MM.1S (cell line): ENCODE measurements around the gene PPP1R12A.

Experiments
- DNase-seq: peaks from one replicate; pipeline ENCODE4 v3.0.0-alpha.2; 2015
- H2AFZ ChIP-seq: fragments of 300-600 bp; sonication (generic); 2 replicates; pipeline ENCODE4 v1.6.0; 2016; ENCODE audit warnings: antibody characterized with exemption, low read length
- H3F3A ChIP-seq: fragments of 300-600 bp; sonication (generic); 2 replicates; pipeline ENCODE4 v1.6.1; 2016; ENCODE audit warnings: mild to moderate bottlenecking, antibody characterized with exemption, low read length, moderate library complexity, mixed read lengths; ENCODE audit not compliant: insufficient read depth
- H3K27ac ChIP-seq: fragments of 300-600 bp; sonication (generic); 2 replicates; pipeline ENCODE4 v1.5.1; 2016; ENCODE audit warnings: mild to moderate bottlenecking, low read length
- H3K27me3 ChIP-seq: fragments of 300-600 bp; sonication (generic); replicated peaks from 2 replicates; pipeline ENCODE4 v1.6.0; 2016; ENCODE audit warnings: low read length; ENCODE audit not compliant: insufficient read depth
- H3K36me3 ChIP-seq: fragments of 300-600 bp; sonication (generic); replicated peaks from 2 replicates; pipeline ENCODE4 v1.6.1; 2016; ENCODE audit warnings: mild to moderate bottlenecking, low read length, mixed read lengths; ENCODE audit not compliant: insufficient read depth
- H3K4me1 ChIP-seq: fragments of 300-600 bp; sonication (generic); 2 replicates; pipeline ENCODE4 v1.6.1; 2016; ENCODE audit warnings: low read length, mixed read lengths
- H3K4me2 ChIP-seq: fragments of 300-600 bp; sonication (generic); 2 replicates; pipeline ENCODE4 v1.6.0; 2016; ENCODE audit warnings: low read depth, low read length
- H3K4me3 ChIP-seq: fragments of 300-600 bp; sonication (generic); 2 replicates; pipeline ENCODE4 v1.5.1; 2016; ENCODE audit warnings: low read length, mixed read lengths
- H3K79me2 ChIP-seq: fragments of 300-600 bp; sonication (generic); 2 replicates; pipeline ENCODE4 v1.6.1; 2016; ENCODE audit warnings: mixed run types, low read length, mixed read lengths
- H3K9ac ChIP-seq: fragments of 300-600 bp; sonication (generic); 2 replicates; pipeline ENCODE4 v1.6.1; 2016; ENCODE audit warnings: low read length, mixed read lengths
- H3K9me2 ChIP-seq: fragments of 300-600 bp; sonication (generic); replicated peaks from 2 replicates; pipeline ENCODE4 v1.6.1; 2016; ENCODE audit warnings: mild to moderate bottlenecking, low read length, mixed read lengths; ENCODE audit not compliant: insufficient read depth
- H3K9me3 ChIP-seq: fragments of 300-600 bp; sonication (generic); replicated peaks from 2 replicates; pipeline ENCODE4 v1.6.1; 2016; ENCODE audit warnings: mild to moderate bottlenecking, low read length, mixed read lengths; ENCODE audit not compliant: insufficient read depth
- H4K20me1 ChIP-seq: fragments of 300-600 bp; sonication (generic); 2 replicates; pipeline ENCODE4 v1.6.1; 2016; ENCODE audit warnings: mild to moderate bottlenecking, low read length, moderate library complexity, mixed read lengths; ENCODE audit not compliant: insufficient read depth
- EZH2 ChIP-seq: fragments of 300-600 bp; sonication (generic); optimal IDR thresholded peaks from 2 replicates; pipeline ENCODE3; 2017; ENCODE audit warnings: low read depth, mild to moderate bottlenecking, antibody characterized with exemption, low read length, mixed read lengths
- EZH2phosphoT487 ChIP-seq: fragments of 300-600 bp; sonication (generic); IDR thresholded peaks from 2 replicates; pipeline ENCODE4 v1.6.1; 2018; ENCODE audit warnings: antibody characterized with exemption, low read length
- TF ChIP-seq, protein P1 (sequence below): fragments of 300-600 bp; sonication (generic); IDR thresholded peaks from 2 replicates; pipeline ENCODE4 v1.5.1; 2016; ENCODE audit warnings: antibody characterized with exemption, low read length, mixed read lengths

PPP1R12A gene

DNA sequence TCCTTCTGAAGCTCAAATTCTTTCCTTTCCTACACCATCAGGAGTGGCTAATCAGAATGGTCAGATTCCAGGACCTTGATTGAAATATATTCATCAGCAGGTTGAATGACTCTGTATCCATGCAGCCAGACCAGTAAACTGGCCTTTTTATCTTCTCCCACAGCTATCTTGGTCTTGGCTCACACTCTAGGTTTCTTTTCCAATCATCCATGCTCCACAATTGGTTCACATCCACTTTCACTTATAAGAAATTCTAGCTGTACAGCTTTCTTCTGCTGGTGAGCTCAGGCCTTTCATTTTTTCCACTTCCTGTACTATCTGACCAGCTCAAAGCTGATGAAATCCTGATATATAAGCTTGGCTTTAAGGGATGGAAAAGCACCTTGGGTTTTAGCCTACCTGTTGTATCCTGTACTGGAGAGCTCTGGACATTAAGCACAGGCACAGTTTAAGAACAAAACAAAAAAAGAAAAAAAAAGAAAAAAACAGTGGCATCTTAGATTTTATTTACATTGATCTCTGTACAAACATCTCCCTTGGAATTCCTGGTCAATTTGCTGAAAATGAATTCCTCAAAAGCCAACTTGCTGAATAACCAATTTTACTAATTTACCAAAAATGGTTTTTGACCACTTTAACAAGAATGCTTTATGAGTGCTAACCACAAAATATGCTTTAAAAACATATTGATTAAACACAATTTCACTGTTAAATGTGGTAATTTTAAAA is 152.6 kb downstream of the PPP1R12A start:
- no peak overlapping the region for H3K27ac ChIP-seq

DNA sequence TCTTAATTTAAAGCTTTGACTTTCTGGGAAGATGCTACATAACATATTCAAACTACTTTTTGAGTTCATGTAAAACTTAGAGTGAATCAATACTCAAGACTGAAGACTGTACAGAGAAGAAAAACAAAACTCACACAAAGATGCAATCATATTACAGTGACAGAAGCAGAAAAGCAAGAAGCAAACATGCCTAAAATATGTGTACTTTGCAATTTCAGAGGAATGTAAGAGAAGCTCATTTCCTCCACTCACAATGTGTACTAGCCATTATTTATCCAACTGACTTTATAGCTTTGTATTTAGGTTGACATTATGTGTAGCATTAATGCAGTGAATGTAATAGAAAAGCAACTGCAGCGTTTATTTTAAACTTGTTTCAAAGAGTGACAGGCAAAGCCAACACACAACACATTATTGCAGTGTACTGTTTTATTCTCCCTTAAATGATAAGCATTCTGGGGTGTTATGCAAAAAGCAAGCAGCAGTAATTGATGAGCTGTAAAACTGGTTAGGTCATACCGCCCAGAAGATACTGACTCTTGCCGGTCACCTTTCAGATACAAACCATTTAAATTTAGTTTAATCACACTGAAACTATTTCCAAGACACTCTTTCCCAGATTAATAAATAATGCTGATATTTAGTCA is 156.0 kb downstream of the PPP1R12A start:
- no peaks in the 10 kb centered on the region for H3K9me3 ChIP-seq
- no peaks in the 10 kb centered on the region for H3K79me2 ChIP-seq
- H3F3A ChIP-seq = no peaks in the 10 kb centered on the region
- H3K36me3 ChIP-seq = peaks cover 5% of the 10 kb centered on the region; the same call in 1 of the 2 replicates
- no peak overlapping the region for H3K9ac ChIP-seq
- H3K4me1 ChIP-seq = no peaks in the 10 kb centered on the region
- no peak overlapping the region for H3K4me2 ChIP-seq
- no peak overlapping the region for H2AFZ ChIP-seq
- DNase-seq = no peak
- no peaks in the 10 kb centered on the region for H4K20me1 ChIP-seq
- H3K27ac ChIP-seq = no peak overlapping the region
- no peak for TF ChIP-seq EZH2
- TF ChIP-seq, protein P1, sequence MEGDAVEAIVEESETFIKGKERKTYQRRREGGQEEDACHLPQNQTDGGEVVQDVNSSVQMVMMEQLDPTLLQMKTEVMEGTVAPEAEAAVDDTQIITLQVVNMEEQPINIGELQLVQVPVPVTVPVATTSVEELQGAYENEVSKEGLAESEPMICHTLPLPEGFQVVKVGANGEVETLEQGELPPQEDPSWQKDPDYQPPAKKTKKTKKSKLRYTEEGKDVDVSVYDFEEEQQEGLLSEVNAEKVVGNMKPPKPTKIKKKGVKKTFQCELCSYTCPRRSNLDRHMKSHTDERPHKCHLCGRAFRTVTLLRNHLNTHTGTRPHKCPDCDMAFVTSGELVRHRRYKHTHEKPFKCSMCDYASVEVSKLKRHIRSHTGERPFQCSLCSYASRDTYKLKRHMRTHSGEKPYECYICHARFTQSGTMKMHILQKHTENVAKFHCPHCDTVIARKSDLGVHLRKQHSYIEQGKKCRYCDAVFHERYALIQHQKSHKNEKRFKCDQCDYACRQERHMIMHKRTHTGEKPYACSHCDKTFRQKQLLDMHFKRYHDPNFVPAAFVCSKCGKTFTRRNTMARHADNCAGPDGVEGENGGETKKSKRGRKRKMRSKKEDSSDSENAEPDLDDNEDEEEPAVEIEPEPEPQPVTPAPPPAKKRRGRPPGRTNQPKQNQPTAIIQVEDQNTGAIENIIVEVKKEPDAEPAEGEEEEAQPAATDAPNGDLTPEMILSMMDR = no peak
- no peak for TF ChIP-seq EZH2phosphoT487
- H3K4me3 ChIP-seq = no peak overlapping the region
- H3K27me3 ChIP-seq = no peaks in the 10 kb centered on the region
- no peaks in the 10 kb centered on the region for H3K9me2 ChIP-seq

More for the DNA sequence above, 152.6 kb downstream of the PPP1R12A start:
- no peaks in the 10 kb centered on the region for H4K20me1 ChIP-seq
- peaks cover 5% of the 10 kb centered on the region; the same call in 1 of the 2 replicates for H3K36me3 ChIP-seq
- H3F3A ChIP-seq = no peaks in the 10 kb centered on the region
- no peaks in the 10 kb centered on the region for H3K9me2 ChIP-seq
- no peak for DNase-seq
- no peak overlapping the region for H3K4me3 ChIP-seq
- no peak overlapping the region for H3K9ac ChIP-seq
- H3K4me2 ChIP-seq = no peak overlapping the region
- H3K9me3 ChIP-seq = no peaks in the 10 kb centered on the region
- TF ChIP-seq EZH2phosphoT487 = no peak
- no peak for TF ChIP-seq EZH2
- TF ChIP-seq, protein P1 = no peak
- H2AFZ ChIP-seq = no peak overlapping the region
- no peaks in the 10 kb centered on the region for H3K27me3 ChIP-seq
- H3K79me2 ChIP-seq = no peaks in the 10 kb centered on the region
- H3K4me1 ChIP-seq = no peaks in the 10 kb centered on the region

DNA sequence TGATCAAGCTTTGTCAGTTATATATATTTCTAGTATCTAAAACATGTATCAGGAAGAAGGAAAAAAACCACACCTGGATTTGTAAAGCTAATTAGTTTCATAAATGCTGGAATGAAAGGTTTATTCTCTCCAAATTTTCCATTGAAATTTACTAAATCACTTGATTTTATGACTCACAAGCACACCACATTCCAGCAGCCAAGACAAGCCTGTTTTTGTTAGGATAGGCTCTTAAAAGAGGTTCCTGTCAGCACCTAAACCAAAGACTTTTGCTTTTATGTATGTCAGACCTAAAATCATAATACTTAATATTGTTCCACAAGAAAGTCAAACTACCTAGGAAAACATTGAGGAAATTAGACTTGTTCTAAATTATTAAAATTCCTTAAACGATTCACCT is 158.8 kb downstream of the PPP1R12A start:
- Histone ChIP-seq H3K79me2 (no peaks in the 10 kb centered on the region), H3K27me3 (no peaks in the 10 kb centered on the region), H3K36me3 (peaks cover 5% of the 10 kb centered on the region; the same call in 1 of the 2 replicates), H3K9ac (no peak overlapping the region), H4K20me1 (no peaks in the 10 kb centered on the region), H3F3A (no peaks in the 10 kb centered on the region; the same call in 1 of the 2 replicates), H3K4me3 (no peak overlapping the region), H3K4me2 (no peak overlapping the region), H3K9me3 (no peaks in the 10 kb centered on the region), H3K27ac (no peak overlapping the region), H3K4me1 (no peaks in the 10 kb centered on the region), H3K9me2 (no peaks in the 10 kb centered on the region), H2AFZ (no peak overlapping the region)
- TF ChIP-seq, protein P1 = no peak
- TF ChIP-seq EZH2 = no peak
- no peak for TF ChIP-seq EZH2phosphoT487
- no peak for DNase-seq
